SJCRH30 (cell line): ENCODE data around the gene GPS1. TPM values are rescaled to one million over a fixed set of nuclear protein-coding genes. Genes with fewer than 3 reads are reported as not detected.
A peak's percentile ranks its signal among the peaks of the same experiment; 100 is the strongest.

Experiments used
- DNase-seq, 2 experiments: peaks; one replicate each; pipeline ENCODE4 v3.0.0-alpha.2; 2015 to 2020
- H3K27ac ChIP-seq: fragments of 250-450 bp; sonication (Bioruptor Pico); 2 replicates; pipeline ENCODE4 v1.5.1; 2020; ENCODE audit warnings: mild to moderate bottlenecking, moderate library complexity
- H3K27me3 ChIP-seq: fragments of 250-450 bp; sonication (Bioruptor Pico); 2 replicates; pipeline ENCODE4 v1.5.1; 2020; ENCODE audit warnings: mild to moderate bottlenecking, moderate library complexity
- H3K36me3 ChIP-seq: fragments of 250-450 bp; sonication (Bioruptor Pico); 2 replicates; pipeline ENCODE4 v1.5.1; 2020; ENCODE audit warnings: mild to moderate bottlenecking, moderate library complexity
- H3K4me1 ChIP-seq: fragments of 250-450 bp; sonication (Bioruptor Pico); 2 replicates; pipeline ENCODE4 v1.5.1; 2020; ENCODE audit warnings: mild to moderate bottlenecking, moderate library complexity
- H3K4me3 ChIP-seq: fragments of 250-450 bp; sonication (Bioruptor Pico); 2 replicates; pipeline ENCODE4 v1.5.1; 2020; ENCODE audit warnings: mild to moderate bottlenecking, moderate library complexity
- H3K9me3 ChIP-seq: fragments of 250-450 bp; sonication (Bioruptor Pico); replicated peaks from 2 replicates; pipeline ENCODE4 v1.5.1; 2020; ENCODE audit warnings: mild to moderate bottlenecking, moderate library complexity
- total RNA-seq: library from RNA; depleted of rRNA; stranded (reverse); fragments of >200 nt; shearing (Covaris generic); gene quantifications from 2 replicates; pipeline ENCODE4 v1.2.3, GENCODE V29; 2014

Gene GPS1
- total RNA-seq, 1 experiment from 2014 or later, result 168 TPM

- H3K9me3 ChIP-seq, result no peaks in the 10 kb centered on the region
- no peaks in the 10 kb centered on the region for H3K36me3 ChIP-seq
- no peak overlapping the region for H3K4me3 ChIP-seq
- peaks cover 29% of the 10 kb centered on the region for H3K4me1 ChIP-seq
- no peaks in the 10 kb centered on the region for H3K27me3 ChIP-seq
- H3K27ac ChIP-seq, result no peak overlapping the region
- DNase-seq, result no peak
These were observed 40.0 kb upstream of the GPS1 start for GRCh38 chr17:82011617-82012187.

- Histone ChIP-seq H3K4me1 (peaks cover 25% of the 10 kb centered on the region), H3K36me3 (no peaks in the 10 kb centered on the region), H3K9me3 (no peaks in the 10 kb centered on the region), H3K27me3 (no peaks in the 10 kb centered on the region), H3K4me3 (no peak overlapping the region), H3K27ac (peak overlapping the region; percentile 19)
- DNase-seq, result peak in 1 of 2 experiments; percentile 49
These were observed 39.4 kb upstream of the GPS1 start for GRCh38 chr17:82012261-82012639.

- Histone ChIP-seq H3K36me3 (no peaks in the 10 kb centered on the region), H3K27ac (peak overlapping the region; percentile 19), H3K27me3 (no peaks in the 10 kb centered on the region), H3K9me3 (no peaks in the 10 kb centered on the region), H3K4me3 (no peak overlapping the region), H3K4me1 (peaks cover 20% of the 10 kb centered on the region)
- peak; percentile 88 to 90 for DNase-seq
These were observed 38.9 kb upstream of the GPS1 start for GRCh38 chr17:82012640-82013295.

DNA sequence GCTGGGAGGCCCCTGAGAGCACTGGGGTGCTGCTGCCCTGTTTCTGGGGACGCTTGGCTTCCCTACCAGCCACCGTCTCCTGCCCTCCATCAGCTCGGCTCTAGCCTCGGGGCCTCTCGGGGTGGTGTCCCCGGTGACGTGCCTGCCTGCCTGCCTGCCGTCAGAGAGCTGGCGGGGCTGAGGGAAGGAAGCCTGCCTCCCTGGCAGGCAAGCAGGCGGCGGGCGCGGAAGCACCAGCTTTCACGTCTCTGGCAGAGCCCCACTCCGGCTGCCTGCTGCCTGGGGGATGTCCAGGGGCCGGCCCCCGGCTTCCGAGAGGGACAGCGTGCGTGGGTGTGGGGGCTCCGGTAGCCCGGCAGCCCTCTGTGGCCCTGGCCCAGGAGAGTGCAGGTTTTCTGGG, 38.4 kb upstream of the GPS1 start:
- Histone ChIP-seq H3K27ac (no peak overlapping the region; the same call in 1 of the 2 replicates), H3K27me3 (no peaks in the 10 kb centered on the region), H3K36me3 (no peaks in the 10 kb centered on the region), H3K4me3 (no peak overlapping the region), H3K4me1 (peaks cover 15% of the 10 kb centered on the region), H3K9me3 (no peaks in the 10 kb centered on the region)
- DNase-seq, result peak; percentile 45 to 53

DNA sequence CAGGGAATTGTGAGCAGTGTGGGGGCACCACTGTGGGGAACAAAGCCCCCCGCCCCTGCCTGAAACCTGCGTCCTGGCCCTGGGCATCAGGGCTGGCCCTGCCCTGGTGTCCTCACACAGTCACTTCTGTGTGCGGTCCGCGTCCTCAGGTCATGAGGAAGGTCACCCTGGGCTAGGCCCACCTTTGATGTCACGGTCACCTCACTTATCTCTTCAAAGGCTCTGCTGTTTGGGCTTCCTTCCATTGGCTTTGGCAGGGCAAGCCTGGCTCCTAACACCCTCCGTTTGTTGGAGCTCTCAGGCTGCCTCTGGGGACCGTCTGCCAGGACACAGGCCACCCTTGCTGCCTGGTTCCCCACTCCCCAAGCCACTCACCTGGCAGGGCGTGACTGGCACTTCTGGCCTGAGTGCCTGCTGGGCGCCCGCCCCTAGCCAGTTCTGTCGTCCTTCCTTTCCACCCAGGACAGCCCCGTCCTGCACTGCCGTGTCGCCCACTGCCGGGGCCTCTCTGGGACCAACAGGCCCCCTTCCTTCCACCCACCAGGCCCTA, 37.9 kb upstream of the GPS1 start:
- Histone ChIP-seq H3K4me1 (peaks cover 15% of the 10 kb centered on the region), H3K27me3 (no peaks in the 10 kb centered on the region)

GRCh38 chr17:82014432-82014831, 37.3 kb upstream of the GPS1 start:
- no peaks in the 10 kb centered on the region for H3K9me3 ChIP-seq
- no peak for DNase-seq
- no peaks in the 10 kb centered on the region for H3K36me3 ChIP-seq
- peaks cover 15% of the 10 kb centered on the region for H3K4me1 ChIP-seq
- no peak overlapping the region for H3K27ac ChIP-seq
- no peak overlapping the region for H3K4me3 ChIP-seq
- H3K27me3 ChIP-seq, result no peaks in the 10 kb centered on the region

More for the DNA sequence above, 37.9 kb upstream of the GPS1 start:
- no peak overlapping the region for H3K4me3 ChIP-seq
- H3K27ac ChIP-seq, result no peak overlapping the region
- no peak for DNase-seq
- no peaks in the 10 kb centered on the region for H3K9me3 ChIP-seq
- H3K36me3 ChIP-seq, result no peaks in the 10 kb centered on the region

GRCh38 chr17:82014971-82015310, 36.8 kb upstream of the GPS1 start:
- peaks cover 15% of the 10 kb centered on the region for H3K4me1 ChIP-seq
- no peak overlapping the region for H3K27ac ChIP-seq
- H3K4me3 ChIP-seq, result no peak overlapping the region
- no peaks in the 10 kb centered on the region for H3K36me3 ChIP-seq
- H3K27me3 ChIP-seq, result no peaks in the 10 kb centered on the region
- H3K9me3 ChIP-seq, result no peaks in the 10 kb centered on the region
- no peak for DNase-seq

- no peak overlapping the region for H3K27ac ChIP-seq
- H3K9me3 ChIP-seq, result no peaks in the 10 kb centered on the region
- peaks cover 15% of the 10 kb centered on the region for H3K4me1 ChIP-seq
- H3K36me3 ChIP-seq, result no peaks in the 10 kb centered on the region
- DNase-seq, result no peak
- no peak overlapping the region for H3K4me3 ChIP-seq
- no peaks in the 10 kb centered on the region for H3K27me3 ChIP-seq
These were observed 36.3 kb upstream of the GPS1 start for GRCh38 chr17:82015311-82015971.

GRCh38 chr17:82016061-82016874, 35.4 kb upstream of the GPS1 start:
- Histone ChIP-seq H3K27me3 (no peaks in the 10 kb centered on the region), H3K36me3 (no peaks in the 10 kb centered on the region), H3K27ac (no peak overlapping the region), H3K9me3 (no peaks in the 10 kb centered on the region), H3K4me1 (peaks cover 15% of the 10 kb centered on the region), H3K4me3 (no peak overlapping the region)
- no peak for DNase-seq

DNA sequence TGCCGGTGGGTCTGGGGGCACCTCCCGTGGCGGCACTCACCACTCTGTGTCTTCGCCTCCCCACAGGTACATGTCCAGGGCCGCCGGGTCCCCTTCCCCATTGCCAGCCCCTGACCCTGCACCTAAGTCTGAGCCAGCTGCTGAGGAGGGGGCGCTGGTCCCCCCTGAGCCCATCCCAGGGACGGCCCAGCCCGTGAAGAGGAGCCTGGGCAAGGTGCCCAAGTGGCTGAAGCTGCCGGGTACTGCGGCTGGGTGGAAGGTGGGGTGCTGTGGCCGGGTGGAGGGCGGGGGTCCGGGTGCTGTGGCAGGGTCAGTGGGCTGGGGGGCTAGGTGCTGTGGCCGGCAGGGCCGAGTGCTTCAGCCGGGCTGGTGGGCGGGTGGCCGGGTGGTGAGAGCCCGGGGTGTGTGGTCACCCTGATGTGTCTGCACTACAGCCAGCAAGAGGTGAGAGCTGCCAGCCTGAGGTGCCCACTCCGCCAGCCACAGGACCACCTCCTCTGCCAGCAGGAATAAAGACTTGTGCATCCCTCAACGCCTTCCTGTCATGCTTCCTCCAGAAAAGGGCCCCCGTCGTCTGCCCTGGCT, 34.7 kb upstream of the GPS1 start:
- H3K4me3 ChIP-seq, result no peak overlapping the region
- no peaks in the 10 kb centered on the region for H3K27me3 ChIP-seq
- no peak for DNase-seq
- no peaks in the 10 kb centered on the region for H3K36me3 ChIP-seq
- peaks cover 21% of the 10 kb centered on the region for H3K4me1 ChIP-seq
- no peaks in the 10 kb centered on the region for H3K9me3 ChIP-seq
- no peak overlapping the region for H3K27ac ChIP-seq

- no peak overlapping the region for H3K4me3 ChIP-seq
- H3K9me3 ChIP-seq, result no peaks in the 10 kb centered on the region
- H3K27me3 ChIP-seq, result no peaks in the 10 kb centered on the region
- no peak overlapping the region for H3K27ac ChIP-seq
- no peak for DNase-seq
- H3K4me1 ChIP-seq, result peaks cover 14% of the 10 kb centered on the region
- H3K36me3 ChIP-seq, result no peaks in the 10 kb centered on the region
These were observed 34.0 kb upstream of the GPS1 start for GRCh38 chr17:82017612-82018151.

- Histone ChIP-seq H3K36me3 (no peaks in the 10 kb centered on the region), H3K27me3 (no peaks in the 10 kb centered on the region), H3K27ac (no peak overlapping the region), H3K4me1 (peaks cover 7% of the 10 kb centered on the region; the same call in 1 of the 2 replicates), H3K4me3 (no peak overlapping the region), H3K9me3 (no peaks in the 10 kb centered on the region)
- no peak for DNase-seq
These were observed 33.3 kb upstream of the GPS1 start for GRCh38 chr17:82018152-82018988.

DNA sequence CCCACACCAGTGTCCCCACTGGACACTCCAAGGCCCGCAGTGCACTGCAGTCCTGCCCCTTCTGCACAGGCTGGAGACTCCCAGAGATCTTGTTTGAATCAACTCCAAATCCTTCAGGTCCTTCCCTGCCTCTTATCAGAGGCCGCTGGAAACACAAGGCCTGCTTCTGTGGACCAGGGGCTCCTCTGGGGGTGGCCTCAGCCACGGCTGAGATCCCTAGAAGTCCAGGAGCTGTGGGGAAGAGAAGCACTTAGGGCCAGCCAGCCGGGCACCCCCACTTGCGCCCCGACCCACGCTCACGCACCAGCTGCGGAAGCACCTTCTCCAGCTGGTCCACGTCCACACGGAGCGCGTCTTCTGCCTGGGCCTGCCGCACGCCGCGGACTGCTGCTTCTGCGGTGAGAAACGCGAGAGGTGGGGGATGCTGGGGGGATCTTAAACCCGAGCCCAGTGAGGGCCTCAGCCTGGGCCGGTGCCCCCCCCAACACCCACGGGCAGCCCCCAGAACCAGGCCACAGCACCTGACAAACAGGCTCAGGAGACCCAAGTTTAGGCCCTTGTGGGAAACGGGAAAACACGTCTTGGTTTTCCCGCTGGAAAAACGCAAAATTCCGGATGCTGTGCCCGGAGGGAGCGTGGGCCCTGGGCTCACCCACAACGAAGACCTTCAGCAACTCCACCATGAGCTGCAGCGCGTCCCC, 32.6 kb upstream of the GPS1 start:
- Histone ChIP-seq H3K36me3 (no peaks in the 10 kb centered on the region), H3K27ac (no peak overlapping the region)
- no peak for DNase-seq

More for the DNA sequence above, 32.6 kb upstream of the GPS1 start:
- H3K4me1 ChIP-seq, result peaks cover 7% of the 10 kb centered on the region; the same call in 1 of the 2 replicates
- no peak overlapping the region for H3K4me3 ChIP-seq
- no peaks in the 10 kb centered on the region for H3K9me3 ChIP-seq
- no peaks in the 10 kb centered on the region for H3K27me3 ChIP-seq
